Ishikawa (cell line): ENCODE measurements around the gene GUCD1.

Source experiments
- CEBPB ChIP-seq: IDR thresholded peaks from 2 replicates; pipeline ENCODE4 v1.6.1; 2012
- CREB1 ChIP-seq: IDR thresholded peaks from 2 replicates; pipeline ENCODE4 v1.6.1; 2012; ENCODE audit warnings: low read depth
- EGR1 ChIP-seq: IDR thresholded peaks from 2 replicates; pipeline ENCODE4 v1.6.1; 2012
- EP300 ChIP-seq: IDR thresholded peaks from 2 replicates; pipeline ENCODE4 v1.6.1; 2012; ENCODE audit warnings: borderline replicate concordance
- FOXM1 ChIP-seq: IDR thresholded peaks from 2 replicates; pipeline ENCODE4 v1.6.1; 2012; ENCODE audit warnings: low read depth, borderline replicate concordance
- MAX ChIP-seq: IDR thresholded peaks from 2 replicates; pipeline ENCODE4 v1.6.1; 2012
- NFIC ChIP-seq: IDR thresholded peaks from 2 replicates; pipeline ENCODE4 v1.6.1; 2012
- RAD21 ChIP-seq: IDR thresholded peaks from 2 replicates; pipeline ENCODE4 v1.6.1; 2012; ENCODE audit warnings: low read depth
- REST ChIP-seq: IDR thresholded peaks from 2 replicates; pipeline ENCODE4 v1.6.1; 2012; ENCODE audit warnings: low read depth, mild to moderate bottlenecking
- TAF1 ChIP-seq: IDR thresholded peaks from 2 replicates; pipeline ENCODE4 v1.6.1; 2012; ENCODE audit warnings: low read depth, mild to moderate bottlenecking
- TCF12 ChIP-seq: IDR thresholded peaks from 2 replicates; pipeline ENCODE4 v1.6.1; 2012; ENCODE audit warnings: low read depth
- TEAD4 ChIP-seq: IDR thresholded peaks from 2 replicates; pipeline ENCODE4 v1.6.1; 2012
- USF1 ChIP-seq: IDR thresholded peaks from 2 replicates; pipeline ENCODE4 v1.6.1; 2012
- YY1 ChIP-seq: IDR thresholded peaks from 2 replicates; pipeline ENCODE4 v1.6.1; 2012; ENCODE audit warnings: low read depth
- ZBTB7A ChIP-seq: IDR thresholded peaks from 2 replicates; pipeline ENCODE4 v1.6.1; 2012; ENCODE audit warnings: low read depth

GUCD1 gene

GRCh38 chr22:24495365-24495675 lies 59.6 kb downstream of the GUCD1 start:
- TF ChIP-seq USF1 (no peak), EP300 (no peak), CREB1 (no peak), CEBPB (no peak), RAD21 (no peak), EGR1 (no peak), YY1 (no peak), NFIC (no peak), TCF12 (no peak), FOXM1 (no peak), ZBTB7A (no peak), REST (no peak), MAX (no peak), TEAD4 (no peak)

GRCh38 chr22:24494528-24495364 lies 60.2 kb downstream of the GUCD1 start, which contains the start of gene UPB1:
Gene UPB1 (plus strand): TSS chr22:24495332. CDS start chr22:24495404, 72 bp downstream.
- TF ChIP-seq CREB1 (no peak), EGR1 (no peak), EP300 (no peak), MAX (no peak), ZBTB7A (no peak), TEAD4 (no peak), YY1 (no peak), RAD21 (no peak), NFIC (no peak), REST (no peak), CEBPB (no peak), TAF1 (no peak), TCF12 (no peak), FOXM1 (no peak)

GRCh38 chr22:24494167-24494527 lies 60.8 kb downstream of the GUCD1 start:
- no peak for TF ChIP-seq TEAD4
- no peak for TF ChIP-seq CREB1
- no peak for TF ChIP-seq USF1
- TF ChIP-seq MAX: no peak
- no peak for TF ChIP-seq YY1
- no peak for TF ChIP-seq EGR1
- no peak for TF ChIP-seq RAD21
- TF ChIP-seq TAF1: no peak
- TF ChIP-seq CEBPB: no peak

GRCh38 chr22:24492391-24492790 lies 62.5 kb downstream of the GUCD1 start:
- TF ChIP-seq ZBTB7A (no peak), TAF1 (no peak), NFIC (no peak), RAD21 (no peak), TEAD4 (no peak), MAX (no peak), YY1 (no peak), CREB1 (no peak)
